ENCODE measurements around the gene FUT2.
"Not testable (repeated sequence)": the region's sequence is repeated elsewhere in the genome, so short reads cannot be mapped to it uniquely, and the experiment has no call there.

Gene FUT2

GRCh38 chr19:48705431-48705830 lies 9.7 kb downstream of the FUT2 start:
- DNase-seq, result no peak

- DNase-seq, result no peak
Measured at GRCh38 chr19:48708471-48708870, 12.7 kb downstream of the FUT2 start.

GRCh38 chr19:48711106-48711662 lies 15.4 kb downstream of the FUT2 start:
- no peak for DNase-seq

- DNase-seq, result no peak
Measured at GRCh38 chr19:48713041-48713863, 17.5 kb downstream of the FUT2 start.

GRCh38 chr19:48713864-48714755 lies 18.3 kb downstream of the FUT2 start:
- DNase-seq, result peak; percentile 96

- no peak for DNase-seq
Measured at GRCh38 chr19:48714759-48715675, 19.2 kb downstream of the FUT2 start.

GRCh38 chr19:48715681-48716171 lies 20.0 kb downstream of the FUT2 start:
- no peak for DNase-seq

GRCh38 chr19:48716562-48717291 lies 21.0 kb downstream of the FUT2 start:
- DNase-seq, result no peak

GRCh38 chr19:48718106-48718505 lies 22.3 kb downstream of the FUT2 start:
- DNase-seq, result not testable (repeated sequence)

GRCh38 chr19:48718711-48719231 lies 23.0 kb downstream of the FUT2 start:
- DNase-seq, result no peak

GRCh38 chr19:48719263-48720171 lies 23.7 kb downstream of the FUT2 start, which contains the start of gene MAMSTR:
TSS of gene MAMSTR (minus strand) at chr19:48719725. CDS start at chr19:48719031, 694 bp downstream.
- no peak for DNase-seq

GRCh38 chr19:48720251-48720612 lies 24.5 kb downstream of the FUT2 start:
- DNase-seq, result no peak

GRCh38 chr19:48720613-48721296 lies 25.0 kb downstream of the FUT2 start:
- DNase-seq, result peak; percentile 96

GRCh38 chr19:48722196-48722708 lies 26.5 kb downstream of the FUT2 start:
- no peak for DNase-seq

- no peak for DNase-seq
Measured at GRCh38 chr19:48724796-48725753, 29.3 kb downstream of the FUT2 start.

- no peak for DNase-seq
Measured at GRCh38 chr19:48726556-48726955, 30.8 kb downstream of the FUT2 start.

- no peak for DNase-seq
Measured at GRCh38 chr19:48728911-48729664, 33.3 kb downstream of the FUT2 start.

Data from NK-92 treated with Interleukin-12 subunit alpha and Interleukin-12 subunit beta, amount 100 ng/mL, for 24 hours (cell line).